Measurements from ENCODE around the gene TMEM115.

DNA sequence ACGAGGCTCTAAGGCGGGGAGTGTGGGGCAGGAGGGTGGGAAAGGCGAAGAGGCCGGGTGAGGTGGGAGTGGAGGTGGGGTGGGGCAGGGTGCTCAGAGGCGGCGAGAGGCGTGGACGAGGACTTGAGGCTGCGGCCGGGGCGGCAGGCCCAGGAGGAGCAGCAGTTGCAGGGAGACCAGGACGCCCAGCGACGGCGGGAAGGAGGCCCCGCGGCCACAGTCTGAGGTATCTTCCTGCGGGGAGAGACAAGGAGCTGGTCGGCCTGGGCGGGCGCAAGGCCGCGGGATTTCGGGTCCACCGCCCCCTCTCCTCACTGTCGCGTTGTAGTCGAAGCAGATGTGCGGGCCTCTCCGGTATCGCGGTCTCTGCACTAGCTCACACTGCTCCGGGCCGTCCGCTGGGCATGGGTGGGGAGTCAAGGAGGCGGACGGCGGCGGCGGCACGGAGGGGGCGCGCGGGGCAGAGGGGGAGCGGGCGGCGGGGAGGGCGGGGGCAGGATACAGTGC is 5.3 kb upstream of the TMEM115 start:
- no peak for TF ChIP-seq POLR2A (IDR thresholded peaks at IDR 0.05)
- TF ChIP-seq EP300 (IDR thresholded peaks at IDR 0.05): no peak
- TF ChIP-seq CTCF (IDR thresholded peaks at IDR 0.05): no peak
- no peak for TF ChIP-seq POLR2AphosphoS5 (IDR thresholded peaks at IDR 0.05)
